GM18517 (cell line): ENCODE data around the gene HS1BP3.

Experiments
- ATAC-seq: cut with Tn5 transposase; IDR thresholded peaks from one replicate; pipeline ENCODE4 v1.9.1; 2021; ENCODE audit warnings: mild to moderate bottlenecking, moderate library complexity; ENCODE audit not compliant: unreplicated experiment

HS1BP3 gene

GRCh38 chr2:20664431-20665242 lies 13.7 kb upstream of the HS1BP3 start:
- no peak for ATAC-seq

GRCh38 chr2:20664071-20664390 lies 13.1 kb upstream of the HS1BP3 start:
- no peak for ATAC-seq

GRCh38 chr2:20663196-20664070 lies 12.5 kb upstream of the HS1BP3 start:
- no peak for ATAC-seq

- no peak for ATAC-seq
Observed at GRCh38 chr2:20662308-20662937, 11.5 kb upstream of the HS1BP3 start.

GRCh38 chr2:20661421-20662307 lies 10.8 kb upstream of the HS1BP3 start:
- ATAC-seq, result peak; percentile 81

GRCh38 chr2:20660506-20661420 lies 9.9 kb upstream of the HS1BP3 start:
- no peak for ATAC-seq

- ATAC-seq, result no peak
Observed at GRCh38 chr2:20657522-20658235, 6.8 kb upstream of the HS1BP3 start.

- no peak for ATAC-seq
Observed at GRCh38 chr2:20656561-20656960, 5.7 kb upstream of the HS1BP3 start.

GRCh38 chr2:20654535-20654813 lies 3.6 kb upstream of the HS1BP3 start:
- no peak for ATAC-seq

GRCh38 chr2:20653695-20654534 lies 3.0 kb upstream of the HS1BP3 start:
- ATAC-seq, result no peak

GRCh38 chr2:20652673-20653575 lies 2.0 kb upstream of the HS1BP3 start:
- no peak for ATAC-seq

- ATAC-seq, result no peak
Observed at GRCh38 chr2:20652141-20652540, 1.2 kb upstream of the HS1BP3 start.

GRCh38 chr2:20651731-20652099 lies 817 bp upstream of the HS1BP3 start:
- ATAC-seq, result no peak

GRCh38 chr2:20650393-20650876 lies 463 bp downstream of the HS1BP3 start:
- ATAC-seq, result peak; percentile 11

- ATAC-seq, result no peak
Observed at GRCh38 chr2:20649976-20650375, 922 bp downstream of the HS1BP3 start.

- ATAC-seq, result no peak
Observed at GRCh38 chr2:20649576-20649975, 1.3 kb downstream of the HS1BP3 start.

GRCh38 chr2:20648831-20649230 lies 2.1 kb downstream of the HS1BP3 start:
- ATAC-seq, result no peak
